Measurements from ENCODE around the gene DDX1.

GRCh38 chr2:15608392-15608761 is 16.7 kb downstream of the DDX1 start:
- no peak for TF ChIP-seq TARDBP (IDR thresholded peaks at IDR 0.05)
- no peak for TF ChIP-seq ELF4 (IDR thresholded peaks at IDR 0.05)
- no peak for TF ChIP-seq ARNT (IDR thresholded peaks at IDR 0.05)
- TF ChIP-seq HDGF (IDR thresholded peaks at IDR 0.05; ENCODE audit: borderline replicate concordance): no peak
- TF ChIP-seq FOXM1 (IDR thresholded peaks at IDR 0.05; ENCODE audit: borderline replicate concordance): no peak
- no peak for TF ChIP-seq SUZ12 (IDR thresholded peaks at IDR 0.05)
- TF ChIP-seq ZNF384 (IDR thresholded peaks at IDR 0.05): no peak
- TF ChIP-seq SP1 (IDR thresholded peaks at IDR 0.05): no peak
- no peak for TF ChIP-seq FOXA1 (IDR thresholded peaks at IDR 0.05)
- TF ChIP-seq NFRKB (IDR thresholded peaks at IDR 0.05): no peak
- no peak for TF ChIP-seq L3MBTL2 (conservative IDR thresholded peaks at IDR 0.05)
- TF ChIP-seq FOXK2 (IDR thresholded peaks at IDR 0.05): no peak
- TF ChIP-seq, protein P1, sequence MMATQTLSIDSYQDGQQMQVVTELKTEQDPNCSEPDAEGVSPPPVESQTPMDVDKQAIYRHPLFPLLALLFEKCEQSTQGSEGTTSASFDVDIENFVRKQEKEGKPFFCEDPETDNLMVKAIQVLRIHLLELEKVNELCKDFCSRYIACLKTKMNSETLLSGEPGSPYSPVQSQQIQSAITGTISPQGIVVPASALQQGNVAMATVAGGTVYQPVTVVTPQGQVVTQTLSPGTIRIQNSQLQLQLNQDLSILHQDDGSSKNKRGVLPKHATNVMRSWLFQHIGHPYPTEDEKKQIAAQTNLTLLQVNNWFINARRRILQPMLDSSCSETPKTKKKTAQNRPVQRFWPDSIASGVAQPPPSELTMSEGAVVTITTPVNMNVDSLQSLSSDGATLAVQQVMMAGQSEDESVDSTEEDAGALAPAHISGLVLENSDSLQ (IDR thresholded peaks at IDR 0.05): no peak

Data from HEK293T (cell line).